ENCODE results near the gene BACH2. TPM values are rescaled to one million over a fixed set of nuclear protein-coding genes. Genes with fewer than 3 reads are reported as not detected.
A peak's percentile ranks its signal among the peaks of the same experiment; 100 is the strongest.

BACH2 gene
- total and polyA plus RNA-seq, 2 of the 4 experiments (the other 2 are of a cell fraction), result 1.3 to 1.4 TPM

DNA sequence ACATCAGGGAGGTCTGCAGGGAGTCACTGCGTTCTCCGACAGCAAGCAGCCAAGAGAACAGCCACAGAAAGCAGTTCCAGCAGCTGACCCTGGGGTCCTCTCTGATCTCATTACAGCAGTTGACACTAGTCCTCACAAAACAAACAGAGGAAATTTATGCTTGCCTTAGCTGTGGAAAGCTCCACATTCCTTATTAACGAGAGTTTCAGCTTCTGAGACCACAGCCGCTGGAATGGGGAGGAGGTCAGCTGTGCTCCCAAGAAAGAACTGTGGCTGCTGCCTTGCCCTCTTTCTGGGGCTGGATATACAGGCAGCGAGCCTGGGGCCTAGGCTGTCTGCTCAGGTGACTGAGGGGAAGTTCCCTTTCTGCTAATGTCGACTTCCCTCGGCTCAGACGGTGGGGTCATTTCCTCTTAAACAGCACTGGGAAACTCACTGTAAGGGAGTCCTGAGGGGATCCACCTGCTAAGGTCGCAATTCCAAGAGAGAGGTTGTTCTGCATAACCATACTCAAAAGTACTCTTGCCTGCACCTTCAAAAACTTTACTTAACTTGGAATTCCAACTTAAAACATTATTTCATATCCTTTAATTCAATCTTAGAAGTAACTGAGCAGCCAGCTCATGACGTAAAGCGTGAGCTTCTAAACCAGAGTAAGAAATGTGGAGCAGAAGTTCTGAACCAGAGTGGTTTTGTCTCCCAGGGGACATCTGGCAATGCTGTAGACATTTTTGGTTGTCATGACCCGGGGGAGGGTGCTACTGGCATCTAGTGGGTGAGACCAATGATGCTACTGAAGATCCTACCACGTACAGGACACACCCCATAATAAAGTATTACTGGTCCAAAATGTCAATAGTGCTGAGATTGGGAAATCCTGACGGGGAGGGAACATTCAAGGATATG, 80.3 kb downstream of the BACH2 start:
- POLR2A ChIA-PET (ENCODE audit: unreplicated experiment), result no interaction called here
- H3K4me3 ChIP-seq (ENCODE audit: insufficient read depth, low read depth, low read length), result no peak overlapping the region
- H4K8ac ChIP-seq (ENCODE audit: low read depth in 2 of 2, low read length in 2 of 2), result peak overlapping the region in 1 of 2 experiments; percentile 14; a peak in 1 of 4 replicates
- no peak overlapping the region for H2BK5ac ChIP-seq (ENCODE audit: low read depth, low read length, poor library complexity, severe bottlenecking)
- peak overlapping the region; percentile 19 for H3K18ac ChIP-seq (ENCODE audit: low read depth, low read length)
- no peak overlapping the region for H4K5ac ChIP-seq (ENCODE audit: low read depth, low read length)
- H3K27ac ChIP-seq (ENCODE audit: insufficient read depth, low read length), result no peak overlapping the region
- intact Hi-C loops (cut with micrococcal nuclease) (loop anchor here (2.0 to 5.0 kb wide), 3 partner anchors 16 to 119 kb away; no protein-coding TSS in a partner anchor), dilution Hi-C loops (cut with HindIII; ENCODE audit: low sequenced_read_pairs, unreplicated experiment) (no loop called here), in situ Hi-C loops (cut with MboI; ENCODE audit: low sequenced_read_pairs) (loop anchor here (5.0 kb wide), 1 partner anchor 66 kb away; no protein-coding TSS in a partner anchor)
- peak overlapping the region; percentile 71 for H3K14ac ChIP-seq (replicated peaks; ENCODE audit: low read depth, low read length)
- peak overlapping the region; percentile 60 for H2AFZ ChIP-seq (replicated peaks; ENCODE audit: low read length, poor library complexity)
- BruUV-seq (replicated peaks), result no TSS peak
- CTCF ChIA-PET, result no interaction called here
- H3K9me1 ChIP-seq (ENCODE audit: insufficient read depth, low read length), result peaks cover 7% of the 10 kb centered on the region
- H3K23ac ChIP-seq (ENCODE audit: low read depth, low read length), result no peak overlapping the region; the same call in 1 of the 2 replicates
- H3K9ac ChIP-seq (ENCODE audit: low read depth, low read length), result no peak overlapping the region
- no peak overlapping the region for H3K4me2 ChIP-seq (ENCODE audit: low read depth, low read length)
- H2BK20ac ChIP-seq (ENCODE audit: low read depth, low read length), result peak overlapping the region; percentile 8; the same call in 1 of the 2 replicates
- H4K20me1 ChIP-seq (ENCODE audit: insufficient read depth, low read length), result peaks cover 4% of the 10 kb centered on the region
- ATAC-seq (ENCODE audit: low read depth) (no peak), DNase-seq (peak; percentile 35)
- WGBS, 2 experiments (ENCODE audit: extremely low coverage in 2 of 2, insufficient read length in 1 of 2), result no CpG with 5 or more reads among the region's 14 CpGs
- no peaks in the 10 kb centered on the region for H3K27me3 ChIP-seq (ENCODE audit: control insufficient read depth, insufficient read depth, low read length)
- H3K56ac ChIP-seq (ENCODE audit: extremely low read depth, insufficient read depth, low read length), result no peak overlapping the region
- H2AK5ac ChIP-seq (ENCODE audit: low read depth, low read length), result 0 out of 2 replicates have a peak overlapping the region, but pooled peaks have one; percentile 27
- peak overlapping the region; percentile 6 for H2AK9ac ChIP-seq (replicated peaks; ENCODE audit: low read depth, low read length, poor library complexity)
- H3K9me3 ChIP-seq (ENCODE audit: control insufficient read depth, insufficient read depth, low read length), result no peaks in the 10 kb centered on the region
- peak overlapping the region; percentile 46 for H3K4ac ChIP-seq (ENCODE audit: low read depth, low read length)
- peak overlapping the region; percentile 32; the same call in 1 of the 3 replicates for H2BK15ac ChIP-seq (ENCODE audit: low read depth, low read length)
- H2BK120ac ChIP-seq (ENCODE audit: low read depth, low read length), result peak overlapping the region; percentile 1; the same call in 1 of the 2 replicates
- H3K4me1 ChIP-seq (ENCODE audit: control insufficient read depth, insufficient read depth, low read length), result peaks cover 19% of the 10 kb centered on the region
- H3K36me3 ChIP-seq (ENCODE audit: control insufficient read depth, insufficient read depth, low read length), result no peaks in the 10 kb centered on the region
- H3K79me1 ChIP-seq (ENCODE audit: low read depth in 1 of 2, low read length in 2 of 2), result no peaks in the 10 kb centered on the region
- peak overlapping the region; percentile 16; the same call in 1 of the 2 replicates for H4K91ac ChIP-seq (ENCODE audit: insufficient read depth, low read depth, low read length)
- TF ChIP-seq CHD1 (IDR thresholded peaks at IDR 0.05; ENCODE audit: low read depth, low read length) (no peak), RFX5 (IDR thresholded peaks at IDR 0.05; ENCODE audit: low read depth, low read length) (no peak), BHLHE40 (IDR thresholded peaks at IDR 0.05; ENCODE audit: low read depth, low read length) (no peak), NFE2L2 (IDR thresholded peaks at IDR 0.05; ENCODE audit: low read depth, low read length) (no peak), POLR2A (IDR thresholded peaks at IDR 0.05; ENCODE audit: low read depth, low read length) (no peak), FOS (IDR thresholded peaks at IDR 0.05; ENCODE audit: low read depth, low read length) (no peak), MAZ (IDR thresholded peaks at IDR 0.05; ENCODE audit: borderline replicate concordance, low read depth, low read length) (no peak), MAFK (IDR thresholded peaks at IDR 0.05; ENCODE audit: low read depth, low read length) (no peak), RAD21 (IDR thresholded peaks at IDR 0.05; ENCODE audit: low read length) (no peak), SMC3 (IDR thresholded peaks at IDR 0.05; ENCODE audit: low read depth, low read length) (no peak), RCOR1 (IDR thresholded peaks at IDR 0.05; ENCODE audit: insufficient replicate concordance, low read length) (no peak)
- TF ChIP-seq, protein P1, sequence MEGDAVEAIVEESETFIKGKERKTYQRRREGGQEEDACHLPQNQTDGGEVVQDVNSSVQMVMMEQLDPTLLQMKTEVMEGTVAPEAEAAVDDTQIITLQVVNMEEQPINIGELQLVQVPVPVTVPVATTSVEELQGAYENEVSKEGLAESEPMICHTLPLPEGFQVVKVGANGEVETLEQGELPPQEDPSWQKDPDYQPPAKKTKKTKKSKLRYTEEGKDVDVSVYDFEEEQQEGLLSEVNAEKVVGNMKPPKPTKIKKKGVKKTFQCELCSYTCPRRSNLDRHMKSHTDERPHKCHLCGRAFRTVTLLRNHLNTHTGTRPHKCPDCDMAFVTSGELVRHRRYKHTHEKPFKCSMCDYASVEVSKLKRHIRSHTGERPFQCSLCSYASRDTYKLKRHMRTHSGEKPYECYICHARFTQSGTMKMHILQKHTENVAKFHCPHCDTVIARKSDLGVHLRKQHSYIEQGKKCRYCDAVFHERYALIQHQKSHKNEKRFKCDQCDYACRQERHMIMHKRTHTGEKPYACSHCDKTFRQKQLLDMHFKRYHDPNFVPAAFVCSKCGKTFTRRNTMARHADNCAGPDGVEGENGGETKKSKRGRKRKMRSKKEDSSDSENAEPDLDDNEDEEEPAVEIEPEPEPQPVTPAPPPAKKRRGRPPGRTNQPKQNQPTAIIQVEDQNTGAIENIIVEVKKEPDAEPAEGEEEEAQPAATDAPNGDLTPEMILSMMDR (conservative IDR thresholded peaks at IDR 0.05; ENCODE audit: low read depth, low read length), result no peak
- TF ChIP-seq, protein P2, sequence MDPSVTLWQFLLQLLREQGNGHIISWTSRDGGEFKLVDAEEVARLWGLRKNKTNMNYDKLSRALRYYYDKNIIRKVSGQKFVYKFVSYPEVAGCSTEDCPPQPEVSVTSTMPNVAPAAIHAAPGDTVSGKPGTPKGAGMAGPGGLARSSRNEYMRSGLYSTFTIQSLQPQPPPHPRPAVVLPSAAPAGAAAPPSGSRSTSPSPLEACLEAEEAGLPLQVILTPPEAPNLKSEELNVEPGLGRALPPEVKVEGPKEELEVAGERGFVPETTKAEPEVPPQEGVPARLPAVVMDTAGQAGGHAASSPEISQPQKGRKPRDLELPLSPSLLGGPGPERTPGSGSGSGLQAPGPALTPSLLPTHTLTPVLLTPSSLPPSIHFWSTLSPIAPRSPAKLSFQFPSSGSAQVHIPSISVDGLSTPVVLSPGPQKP (IDR thresholded peaks at IDR 0.05; ENCODE audit: borderline replicate concordance, low read depth, low read length), result no peak
- TF ChIP-seq, protein P3, sequence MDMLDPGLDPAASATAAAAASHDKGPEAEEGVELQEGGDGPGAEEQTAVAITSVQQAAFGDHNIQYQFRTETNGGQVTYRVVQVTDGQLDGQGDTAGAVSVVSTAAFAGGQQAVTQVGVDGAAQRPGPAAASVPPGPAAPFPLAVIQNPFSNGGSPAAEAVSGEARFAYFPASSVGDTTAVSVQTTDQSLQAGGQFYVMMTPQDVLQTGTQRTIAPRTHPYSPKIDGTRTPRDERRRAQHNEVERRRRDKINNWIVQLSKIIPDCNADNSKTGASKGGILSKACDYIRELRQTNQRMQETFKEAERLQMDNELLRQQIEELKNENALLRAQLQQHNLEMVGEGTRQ (IDR thresholded peaks at IDR 0.05; ENCODE audit: low read depth, low read length), result no peak
